HEK293 (cell line): ENCODE data around the gene GRIK4.

ENCODE experiments used
- CTCF ChIA-PET: fragments of 350-600 bp; formaldehyde crosslinking; extraction: SDS; loops from one replicate; lab custom pipeline; 2021; ENCODE audit warnings: antibody characterized with exemption; lab: Yijun Ruan, JAX
- POLR2A ChIA-PET: fragments of 300-600 bp; formaldehyde crosslinking; extraction: SDS; loops from one replicate; lab custom pipeline; 2020; ENCODE audit warnings: antibody characterized with exemption, inconsistent platforms; lab: Yijun Ruan, JAX
- H3K27ac ChIP-seq: fragments of 200-500 bp; sonication (Bioruptor generic); 2 replicates; pipeline ENCODE4 v1.5.1; 2014; ENCODE audit warnings: low read depth, low read length, control low read depth, inconsistent platforms; ENCODE audit errors: extremely low read depth
- H3K36me3 ChIP-seq, 2 experiments: fragments of 200-500 bp in 1 of 2; sonication (Bioruptor generic) in 1 of 2; 1 replicate in 1 of 2; 2 replicates in 1 of 2; pipeline ENCODE4 v1.5.1; 2014 to 2017; ENCODE audit warnings: inconsistent platforms in 2 of 2, low read length in 2 of 2; ENCODE audit not compliant: control insufficient read depth in 2 of 2, insufficient read depth in 1 of 2
- H3K4me1 ChIP-seq: fragments of 200-500 bp; sonication (Bioruptor generic); 2 replicates; pipeline ENCODE4 v1.5.1; 2014; ENCODE audit warnings: mild to moderate bottlenecking, low read length, inconsistent platforms; ENCODE audit not compliant: control insufficient read depth, insufficient read depth
- H3K4me3 ChIP-seq: 2 replicates; pipeline ENCODE4 v1.5.1; 2011; ENCODE audit warnings: low read depth, mild to moderate bottlenecking, control low read depth, low read length, moderate library complexity
- H3K9me3 ChIP-seq: fragments of 200-500 bp; sonication (Bioruptor generic); 2 replicates; pipeline ENCODE4 v1.5.1; 2014; ENCODE audit warnings: low read depth, low read length, inconsistent platforms; ENCODE audit not compliant: control insufficient read depth, insufficient read depth
- FEZF1 ChIP-seq: fragments of 450-650 bp; formaldehyde crosslinking; IDR thresholded peaks from 2 replicates; pipeline ENCODE4 v1.5.1; 2016; ENCODE audit warnings: missing biosample characterization, missing genetic modification characterization
- GLIS1 ChIP-seq: fragments of 450-650 bp; formaldehyde crosslinking; IDR thresholded peaks from 2 replicates; pipeline ENCODE4 v1.5.1; 2016; ENCODE audit warnings: missing biosample characterization, missing genetic modification characterization
- OSR2 ChIP-seq: fragments of 450-650 bp; formaldehyde crosslinking; IDR thresholded peaks from 2 replicates; pipeline ENCODE4 v1.5.1; 2016; ENCODE audit warnings: missing biosample characterization, missing genetic modification characterization
- SP7 ChIP-seq: fragments of 450-650 bp; formaldehyde crosslinking; IDR thresholded peaks from 2 replicates; pipeline ENCODE4 v1.5.1; 2016; ENCODE audit warnings: missing biosample characterization, missing genetic modification characterization
- ZBTB20 ChIP-seq: fragments of 450-650 bp; formaldehyde crosslinking; IDR thresholded peaks from 2 replicates; pipeline ENCODE4 v1.5.1; 2016; ENCODE audit warnings: missing biosample characterization, missing genetic modification characterization
- ZBTB48 ChIP-seq: fragments of 450-650 bp; formaldehyde crosslinking; IDR thresholded peaks from 2 replicates; pipeline ENCODE4 v1.5.1; 2016; ENCODE audit warnings: missing biosample characterization, missing genetic modification characterization
- ZBTB49 ChIP-seq: fragments of 450-650 bp; formaldehyde crosslinking; IDR thresholded peaks from 2 replicates; pipeline ENCODE4 v1.5.1; 2016; ENCODE audit warnings: missing biosample characterization, missing genetic modification characterization, low read depth
- ZNF324 ChIP-seq: fragments of 450-650 bp; formaldehyde crosslinking; IDR thresholded peaks from 2 replicates; pipeline ENCODE4 v1.5.1; 2016; ENCODE audit warnings: missing biosample characterization, missing genetic modification characterization
- ZNF335 ChIP-seq: fragments of 450-650 bp; formaldehyde crosslinking; conservative IDR thresholded peaks from 2 replicates; pipeline ENCODE4 v1.5.1; 2016; ENCODE audit warnings: missing biosample characterization, missing genetic modification characterization
- ZNF366 ChIP-seq: fragments of 450-650 bp; formaldehyde crosslinking; conservative IDR thresholded peaks from 2 replicates; pipeline ENCODE4 v1.5.1; 2016; ENCODE audit warnings: missing biosample characterization, missing genetic modification characterization
- ZNF626 ChIP-seq: fragments of 450-650 bp; sonication (Bioruptor Pico); formaldehyde crosslinking; IDR thresholded peaks from 2 replicates; pipeline ENCODE4 v1.5.1; 2018; ENCODE audit warnings: missing biosample characterization, missing genetic modification characterization, inconsistent platforms
- TF ChIP-seq, protein P1 (sequence below): fragments of 450-650 bp; formaldehyde crosslinking; IDR thresholded peaks from 2 replicates; pipeline ENCODE4 v1.5.1; 2017; ENCODE audit warnings: missing biosample characterization, missing genetic modification characterization
- TF ChIP-seq, protein P2 (sequence below): fragments of 450-650 bp; formaldehyde crosslinking; IDR thresholded peaks from 2 replicates; pipeline ENCODE4 v1.5.1; 2016; ENCODE audit warnings: missing biosample characterization, missing genetic modification characterization
- TF ChIP-seq, protein P3 (sequence below): fragments of 450-650 bp; formaldehyde crosslinking; IDR thresholded peaks from 2 replicates; pipeline ENCODE4 v1.5.1; 2016; ENCODE audit warnings: missing biosample characterization, missing genetic modification characterization
- TF ChIP-seq, protein P4 (sequence below): fragments of 450-650 bp; formaldehyde crosslinking; IDR thresholded peaks from 2 replicates; pipeline ENCODE4 v1.5.1; 2016; ENCODE audit warnings: missing biosample characterization, missing genetic modification characterization
- TF ChIP-seq, protein P5 (sequence below): fragments of 450-650 bp; formaldehyde crosslinking; IDR thresholded peaks from 2 replicates; pipeline ENCODE4 v1.5.1; 2016; ENCODE audit warnings: missing biosample characterization, missing genetic modification characterization
- TF ChIP-seq, protein P6 (sequence below): fragments of 450-650 bp; formaldehyde crosslinking; IDR thresholded peaks from 2 replicates; pipeline ENCODE4 v1.5.1; 2017; ENCODE audit warnings: missing biosample characterization, mild to moderate bottlenecking, missing genetic modification characterization, moderate library complexity

GRIK4 gene

DNA sequence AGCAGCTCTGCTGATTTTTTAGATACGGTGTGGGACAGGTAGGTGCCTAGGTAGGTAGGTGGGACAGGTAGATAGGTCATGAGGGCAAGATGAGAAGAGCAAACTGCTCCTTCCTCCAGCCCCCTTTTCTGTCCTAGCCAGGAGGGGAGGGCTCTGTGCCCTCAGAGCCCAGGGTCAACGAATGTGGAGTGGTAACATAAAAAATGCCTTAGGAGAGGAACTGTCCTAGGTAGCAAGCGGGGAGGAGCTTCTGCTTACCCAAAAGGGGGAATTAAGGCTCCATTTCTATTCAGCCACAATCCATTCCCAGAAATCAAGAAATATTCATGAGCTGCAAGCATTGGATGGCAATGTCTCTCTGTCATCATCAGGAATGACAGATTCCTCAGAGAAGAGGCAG lies 234.8 kb downstream of the GRIK4 start:
- TF ChIP-seq, protein P1, sequence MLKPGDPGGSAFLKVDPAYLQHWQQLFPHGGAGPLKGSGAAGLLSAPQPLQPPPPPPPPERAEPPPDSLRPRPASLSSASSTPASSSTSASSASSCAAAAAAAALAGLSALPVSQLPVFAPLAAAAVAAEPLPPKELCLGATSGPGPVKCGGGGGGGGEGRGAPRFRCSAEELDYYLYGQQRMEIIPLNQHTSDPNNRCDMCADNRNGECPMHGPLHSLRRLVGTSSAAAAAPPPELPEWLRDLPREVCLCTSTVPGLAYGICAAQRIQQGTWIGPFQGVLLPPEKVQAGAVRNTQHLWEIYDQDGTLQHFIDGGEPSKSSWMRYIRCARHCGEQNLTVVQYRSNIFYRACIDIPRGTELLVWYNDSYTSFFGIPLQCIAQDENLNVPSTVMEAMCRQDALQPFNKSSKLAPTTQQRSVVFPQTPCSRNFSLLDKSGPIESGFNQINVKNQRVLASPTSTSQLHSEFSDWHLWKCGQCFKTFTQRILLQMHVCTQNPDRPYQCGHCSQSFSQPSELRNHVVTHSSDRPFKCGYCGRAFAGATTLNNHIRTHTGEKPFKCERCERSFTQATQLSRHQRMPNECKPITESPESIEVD (tag by site-specific recombination) = no peak
- TF ChIP-seq ZNF626 (tag by site-specific recombination) (no peak), ZBTB48 (tag by site-specific recombination) (no peak)
- TF ChIP-seq, protein P2, sequence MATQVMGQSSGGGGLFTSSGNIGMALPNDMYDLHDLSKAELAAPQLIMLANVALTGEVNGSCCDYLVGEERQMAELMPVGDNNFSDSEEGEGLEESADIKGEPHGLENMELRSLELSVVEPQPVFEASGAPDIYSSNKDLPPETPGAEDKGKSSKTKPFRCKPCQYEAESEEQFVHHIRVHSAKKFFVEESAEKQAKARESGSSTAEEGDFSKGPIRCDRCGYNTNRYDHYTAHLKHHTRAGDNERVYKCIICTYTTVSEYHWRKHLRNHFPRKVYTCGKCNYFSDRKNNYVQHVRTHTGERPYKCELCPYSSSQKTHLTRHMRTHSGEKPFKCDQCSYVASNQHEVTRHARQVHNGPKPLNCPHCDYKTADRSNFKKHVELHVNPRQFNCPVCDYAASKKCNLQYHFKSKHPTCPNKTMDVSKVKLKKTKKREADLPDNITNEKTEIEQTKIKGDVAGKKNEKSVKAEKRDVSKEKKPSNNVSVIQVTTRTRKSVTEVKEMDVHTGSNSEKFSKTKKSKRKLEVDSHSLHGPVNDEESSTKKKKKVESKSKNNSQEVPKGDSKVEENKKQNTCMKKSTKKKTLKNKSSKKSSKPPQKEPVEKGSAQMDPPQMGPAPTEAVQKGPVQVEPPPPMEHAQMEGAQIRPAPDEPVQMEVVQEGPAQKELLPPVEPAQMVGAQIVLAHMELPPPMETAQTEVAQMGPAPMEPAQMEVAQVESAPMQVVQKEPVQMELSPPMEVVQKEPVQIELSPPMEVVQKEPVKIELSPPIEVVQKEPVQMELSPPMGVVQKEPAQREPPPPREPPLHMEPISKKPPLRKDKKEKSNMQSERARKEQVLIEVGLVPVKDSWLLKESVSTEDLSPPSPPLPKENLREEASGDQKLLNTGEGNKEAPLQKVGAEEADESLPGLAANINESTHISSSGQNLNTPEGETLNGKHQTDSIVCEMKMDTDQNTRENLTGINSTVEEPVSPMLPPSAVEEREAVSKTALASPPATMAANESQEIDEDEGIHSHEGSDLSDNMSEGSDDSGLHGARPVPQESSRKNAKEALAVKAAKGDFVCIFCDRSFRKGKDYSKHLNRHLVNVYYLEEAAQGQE (tag by site-specific recombination) = peak; percentile 88
- Histone ChIP-seq H3K27ac (no peak overlapping the region), H3K4me3 (no peak overlapping the region), H3K9me3 (no peaks in the 10 kb centered on the region), H3K36me3 (no peaks in the 10 kb centered on the region), H3K4me1 (peaks cover 4% of the 10 kb centered on the region; the same call in 1 of the 2 replicates)
- CTCF ChIA-PET = interaction anchor here (0.7 to 1.1 kb wide), 3 partner anchors 26 to 166 kb away, joined by 3 read pairs; no protein-coding TSS in a partner anchor
- POLR2A ChIA-PET = interaction anchor here (0.6 kb wide), 1 partner anchor 772 kb away, joined by 3 read pairs; no protein-coding TSS in a partner anchor

GRCh38 chr11:120746836-120747609 lies 235.5 kb downstream of the GRIK4 start:
- ChIA-PET CTCF (interaction anchor here (0.7 to 1.1 kb wide), 3 partner anchors 26 to 166 kb away, joined by 3 read pairs; no protein-coding TSS in a partner anchor), POLR2A (interaction anchor here (0.6 kb wide), 2 partner anchors 83 to 772 kb away, joined by 3 to 4 read pairs; no protein-coding TSS in a partner anchor)
- Histone ChIP-seq H3K27ac (no peak overlapping the region), H3K4me3 (no peak overlapping the region), H3K4me1 (peaks cover 4% of the 10 kb centered on the region; the same call in 1 of the 2 replicates), H3K9me3 (no peaks in the 10 kb centered on the region), H3K36me3 (no peaks in the 10 kb centered on the region)
- peak; percentile 65 for TF ChIP-seq OSR2
- TF ChIP-seq ZNF335 (tag by site-specific recombination) = 0 out of 2 replicates have a peak, but pooled peaks have one; percentile 21
- TF ChIP-seq ZNF324 (tag by site-specific recombination) = no peak
- TF ChIP-seq, protein P3, sequence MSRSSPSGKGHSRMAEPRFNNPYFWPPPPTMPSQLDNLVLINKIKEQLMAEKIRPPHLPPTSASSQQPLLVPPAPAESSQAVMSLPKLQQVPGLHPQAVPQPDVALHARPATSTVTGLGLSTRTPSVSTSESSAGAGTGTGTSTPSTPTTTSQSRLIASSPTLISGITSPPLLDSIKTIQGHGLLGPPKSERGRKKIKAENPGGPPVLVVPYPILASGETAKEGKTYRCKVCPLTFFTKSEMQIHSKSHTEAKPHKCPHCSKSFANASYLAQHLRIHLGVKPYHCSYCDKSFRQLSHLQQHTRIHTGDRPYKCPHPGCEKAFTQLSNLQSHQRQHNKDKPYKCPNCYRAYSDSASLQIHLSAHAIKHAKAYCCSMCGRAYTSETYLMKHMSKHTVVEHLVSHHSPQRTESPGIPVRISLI (tag by site-specific recombination) = peak; percentile 38; the same call in 1 of the 2 replicates
- TF ChIP-seq SP7 (tag by site-specific recombination) = peak; percentile 31
- TF ChIP-seq, protein P4, sequence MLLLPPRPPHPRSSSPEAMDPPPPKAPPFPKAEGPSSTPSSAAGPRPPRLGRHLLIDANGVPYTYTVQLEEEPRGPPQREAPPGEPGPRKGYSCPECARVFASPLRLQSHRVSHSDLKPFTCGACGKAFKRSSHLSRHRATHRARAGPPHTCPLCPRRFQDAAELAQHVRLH (tag by site-specific recombination) = no peak
- no peak for TF ChIP-seq ZBTB49 (tag by site-specific recombination)
- 0 out of 2 replicates have a peak, but pooled peaks have one; percentile 13 for TF ChIP-seq FEZF1 (tag by site-specific recombination)
- TF ChIP-seq ZNF366 (tag by site-specific recombination) = 0 out of 2 replicates have a peak, but pooled peaks have one; percentile 18
- TF ChIP-seq, protein P5, sequence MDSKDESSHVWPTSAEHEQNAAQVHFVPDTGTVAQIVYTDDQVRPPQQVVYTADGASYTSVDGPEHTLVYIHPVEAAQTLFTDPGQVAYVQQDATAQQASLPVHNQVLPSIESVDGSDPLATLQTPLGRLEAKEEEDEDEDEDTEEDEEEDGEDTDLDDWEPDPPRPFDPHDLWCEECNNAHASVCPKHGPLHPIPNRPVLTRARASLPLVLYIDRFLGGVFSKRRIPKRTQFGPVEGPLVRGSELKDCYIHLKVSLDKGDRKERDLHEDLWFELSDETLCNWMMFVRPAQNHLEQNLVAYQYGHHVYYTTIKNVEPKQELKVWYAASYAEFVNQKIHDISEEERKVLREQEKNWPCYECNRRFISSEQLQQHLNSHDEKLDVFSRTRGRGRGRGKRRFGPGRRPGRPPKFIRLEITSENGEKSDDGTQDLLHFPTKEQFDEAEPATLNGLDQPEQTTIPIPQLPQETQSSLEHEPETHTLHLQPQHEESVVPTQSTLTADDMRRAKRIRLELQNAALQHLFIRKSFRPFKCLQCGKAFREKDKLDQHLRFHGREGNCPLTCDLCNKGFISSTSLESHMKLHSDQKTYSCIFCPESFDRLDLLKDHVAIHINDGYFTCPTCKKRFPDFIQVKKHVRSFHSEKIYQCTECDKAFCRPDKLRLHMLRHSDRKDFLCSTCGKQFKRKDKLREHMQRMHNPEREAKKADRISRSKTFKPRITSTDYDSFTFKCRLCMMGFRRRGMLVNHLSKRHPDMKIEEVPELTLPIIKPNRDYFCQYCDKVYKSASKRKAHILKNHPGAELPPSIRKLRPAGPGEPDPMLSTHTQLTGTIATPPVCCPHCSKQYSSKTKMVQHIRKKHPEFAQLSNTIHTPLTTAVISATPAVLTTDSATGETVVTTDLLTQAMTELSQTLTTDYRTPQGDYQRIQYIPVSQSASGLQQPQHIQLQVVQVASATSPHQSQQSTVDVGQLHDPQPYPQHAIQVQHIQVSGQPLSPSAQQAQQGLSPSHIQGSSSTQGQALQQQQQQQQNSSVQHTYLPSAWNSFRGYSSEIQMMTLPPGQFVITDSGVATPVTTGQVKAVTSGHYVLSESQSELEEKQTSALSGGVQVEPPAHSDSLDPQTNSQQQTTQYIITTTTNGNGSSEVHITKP (tag by site-specific recombination) = 0 out of 2 replicates have a peak, but pooled peaks have one; percentile 36
- TF ChIP-seq GLIS1 (tag by site-specific recombination) = peak; percentile 53
- TF ChIP-seq, protein P6, sequence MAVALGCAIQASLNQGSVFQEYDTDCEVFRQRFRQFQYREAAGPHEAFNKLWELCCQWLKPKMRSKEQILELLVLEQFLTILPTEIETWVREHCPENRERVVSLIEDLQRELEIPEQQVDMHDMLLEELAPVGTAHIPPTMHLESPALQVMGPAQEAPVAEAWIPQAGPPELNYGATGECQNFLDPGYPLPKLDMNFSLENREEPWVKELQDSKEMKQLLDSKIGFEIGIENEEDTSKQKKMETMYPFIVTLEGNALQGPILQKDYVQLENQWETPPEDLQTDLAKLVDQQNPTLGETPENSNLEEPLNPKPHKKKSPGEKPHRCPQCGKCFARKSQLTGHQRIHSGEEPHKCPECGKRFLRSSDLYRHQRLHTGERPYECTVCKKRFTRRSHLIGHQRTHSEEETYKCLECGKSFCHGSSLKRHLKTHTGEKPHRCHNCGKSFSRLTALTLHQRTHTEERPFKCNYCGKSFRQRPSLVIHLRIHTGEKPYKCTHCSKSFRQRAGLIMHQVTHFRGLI (tag by site-specific recombination) = no peak
- TF ChIP-seq ZBTB20 (tag by site-specific recombination) = no peak
